ENCODE results near the gene MID1. TPM values are rescaled to one million over a fixed set of nuclear protein-coding genes. Genes with fewer than 3 reads are reported as not detected.

MID1 gene
- total RNA-seq, 1 donor from 2014 or later: 0.34 TPM

DNA sequence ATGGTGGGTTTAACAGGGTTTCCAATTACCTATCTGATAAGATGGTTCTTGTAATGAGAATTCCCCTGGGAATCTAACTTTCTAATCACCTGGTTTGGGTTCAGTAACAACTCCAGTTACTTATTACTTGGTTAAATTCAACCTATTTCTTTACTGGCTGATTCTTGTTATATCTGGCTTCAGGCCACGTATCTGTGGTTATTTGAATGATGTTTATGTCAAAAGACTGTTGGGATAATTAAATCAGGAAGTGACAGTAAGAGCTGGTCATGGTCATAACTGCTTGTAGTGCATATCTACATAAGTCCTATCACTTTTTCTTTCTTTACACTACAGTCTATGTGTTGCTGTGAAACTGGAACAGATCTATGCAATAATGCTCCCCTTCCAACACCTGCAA is 108.1 kb downstream of the MID1 start:
- intact Hi-C loops (cut with micrococcal nuclease): no loop called here
- H3K4me3 Mint-ChIP-seq (ENCODE audit: low read depth): no peak overlapping the region
- no peak for DNase-seq (ENCODE audit: low spot score)
- H3K27ac Mint-ChIP-seq: no peak overlapping the region
- no peaks in the 10 kb centered on the region for H3K36me3 Mint-ChIP-seq (ENCODE audit: low read depth)
- H3K4me1 Mint-ChIP-seq (ENCODE audit: low read depth): no peaks in the 10 kb centered on the region
- H3K9me3 Mint-ChIP-seq: no peaks in the 10 kb centered on the region
- no peaks in the 10 kb centered on the region for H3K27me3 Mint-ChIP-seq (ENCODE audit: low read depth)

DNA sequence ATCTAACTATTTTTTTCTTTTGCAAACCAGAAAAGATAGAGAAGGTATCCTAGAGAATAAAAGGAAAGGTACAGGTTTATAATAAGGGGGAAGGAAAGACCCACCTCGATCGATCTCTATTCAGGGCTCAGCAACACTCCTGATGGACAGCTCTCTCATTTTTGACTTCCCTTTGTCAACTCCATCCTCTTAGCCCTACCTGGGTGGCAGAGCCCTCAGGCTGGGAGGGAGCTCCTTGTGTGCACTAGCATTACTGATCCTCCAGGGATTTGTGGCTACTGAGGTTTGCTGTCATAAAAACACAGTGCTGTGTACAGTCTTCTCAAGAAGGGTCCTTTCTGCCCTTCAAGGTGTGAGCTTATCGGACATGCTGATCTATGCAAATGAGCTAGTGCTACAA is 111.0 kb downstream of the MID1 start:
- intact Hi-C loops (cut with micrococcal nuclease): no loop called here

DNA sequence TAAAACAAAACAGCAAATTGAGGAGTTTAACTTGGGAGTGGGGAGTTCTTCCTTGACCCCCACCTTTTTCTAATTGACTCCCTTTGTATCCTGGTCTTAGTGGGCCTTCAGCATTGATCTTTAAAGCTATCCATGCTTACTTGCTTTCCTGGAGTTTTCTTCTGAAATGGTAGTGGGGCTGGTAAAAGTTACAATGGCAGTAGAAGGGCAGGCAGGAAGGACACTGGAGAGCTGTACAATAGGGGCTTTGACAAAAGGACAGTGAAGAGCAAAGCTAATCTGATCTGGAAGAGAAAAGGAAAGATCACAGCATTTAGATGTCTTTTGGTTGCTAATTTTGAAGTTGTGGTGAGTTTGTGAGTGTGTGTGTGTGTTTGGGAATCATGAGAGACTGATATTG is 111.5 kb downstream of the MID1 start:
- H3K4me1 Mint-ChIP-seq (ENCODE audit: low read depth): no peaks in the 10 kb centered on the region
- no peak for DNase-seq (ENCODE audit: low spot score)
- H3K27me3 Mint-ChIP-seq (ENCODE audit: low read depth): no peaks in the 10 kb centered on the region
- H3K36me3 Mint-ChIP-seq (ENCODE audit: low read depth): no peaks in the 10 kb centered on the region
- no peak overlapping the region for H3K4me3 Mint-ChIP-seq (ENCODE audit: low read depth)
- no peaks in the 10 kb centered on the region for H3K9me3 Mint-ChIP-seq
- intact Hi-C loops (cut with micrococcal nuclease): no loop called here
- H3K27ac Mint-ChIP-seq: no peak overlapping the region

More for the DNA sequence above, 111.0 kb downstream of the MID1 start:
- DNase-seq (ENCODE audit: low spot score): no peak
- no peaks in the 10 kb centered on the region for H3K9me3 Mint-ChIP-seq
- H3K27ac Mint-ChIP-seq: no peak overlapping the region
- H3K27me3 Mint-ChIP-seq (ENCODE audit: low read depth): no peaks in the 10 kb centered on the region
- no peaks in the 10 kb centered on the region for H3K4me1 Mint-ChIP-seq (ENCODE audit: low read depth)
- no peaks in the 10 kb centered on the region for H3K36me3 Mint-ChIP-seq (ENCODE audit: low read depth)
- no peak overlapping the region for H3K4me3 Mint-ChIP-seq (ENCODE audit: low read depth)

DNA sequence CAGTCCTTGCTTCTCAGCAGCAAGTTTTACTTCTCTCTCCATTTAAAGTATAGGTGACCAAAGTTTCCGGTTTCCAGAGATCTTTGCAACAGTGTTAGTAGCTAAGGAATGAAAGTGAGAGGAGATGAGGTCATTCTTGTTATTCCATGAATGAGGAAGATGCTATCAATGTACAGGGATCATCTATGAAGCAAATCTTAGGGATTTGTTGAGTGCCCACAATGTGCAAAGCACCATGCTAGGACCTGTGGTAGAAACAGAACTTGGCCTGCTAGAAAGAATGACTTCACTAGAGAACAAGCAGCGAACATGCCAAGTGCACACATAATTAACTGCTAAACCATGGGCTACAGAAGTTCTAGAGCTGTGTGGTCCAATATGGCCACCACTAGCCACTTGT is 112.5 kb downstream of the MID1 start:
- Mint-ChIP-seq H3K36me3 (ENCODE audit: low read depth) (no peaks in the 10 kb centered on the region), H3K9me3 (no peaks in the 10 kb centered on the region), H3K27me3 (ENCODE audit: low read depth) (no peaks in the 10 kb centered on the region), H3K4me1 (ENCODE audit: low read depth) (no peaks in the 10 kb centered on the region), H3K4me3 (ENCODE audit: low read depth) (no peak overlapping the region), H3K27ac (no peak overlapping the region)
- intact Hi-C loops (cut with micrococcal nuclease): no loop called here
- DNase-seq (ENCODE audit: low spot score): no peak

DNA sequence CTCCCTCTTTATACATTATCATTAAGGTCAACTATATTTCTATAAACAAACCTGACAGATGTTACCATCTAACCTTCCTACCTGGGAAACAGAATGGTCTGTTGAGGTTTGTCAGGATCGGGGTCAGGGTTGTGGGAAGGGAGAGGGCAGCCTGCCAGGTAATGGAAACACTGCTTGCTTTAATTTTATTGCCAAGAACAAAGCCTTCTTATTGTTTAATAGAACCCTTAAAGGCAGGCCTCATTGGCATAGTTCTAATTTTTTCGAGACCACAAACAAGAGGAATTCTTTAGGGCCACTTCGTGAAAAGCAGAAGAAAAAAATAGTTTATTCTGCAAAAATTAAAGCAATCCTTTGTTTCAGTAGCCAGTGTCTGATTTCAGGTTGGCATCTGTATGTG is 113.2 kb downstream of the MID1 start:
- Mint-ChIP-seq H3K9me3 (no peaks in the 10 kb centered on the region), H3K36me3 (ENCODE audit: low read depth) (no peaks in the 10 kb centered on the region), H3K27ac (no peak overlapping the region), H3K27me3 (ENCODE audit: low read depth) (no peaks in the 10 kb centered on the region), H3K4me1 (ENCODE audit: low read depth) (no peaks in the 10 kb centered on the region), H3K4me3 (ENCODE audit: low read depth) (no peak overlapping the region)
- intact Hi-C loops (cut with micrococcal nuclease): no loop called here
- DNase-seq (ENCODE audit: low spot score): no peak

DNA sequence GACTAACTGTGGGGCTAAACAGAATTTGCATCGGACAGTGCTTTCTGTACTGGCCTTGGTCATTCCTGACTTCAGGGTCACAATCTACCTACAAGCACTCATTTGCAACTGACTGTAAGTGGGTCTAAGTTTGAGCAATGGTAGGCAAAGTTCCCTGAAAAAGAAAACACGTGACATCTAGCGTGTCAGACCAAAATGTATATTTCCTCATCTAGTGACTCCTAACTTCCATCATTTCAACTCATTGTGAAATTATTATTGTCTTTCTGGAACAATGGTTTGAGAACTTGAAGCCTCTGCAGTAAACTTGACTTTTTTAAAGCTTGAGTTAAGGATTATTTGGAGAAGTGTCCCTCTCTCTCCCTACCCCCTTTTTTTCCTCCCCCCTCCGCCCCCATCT is 113.6 kb downstream of the MID1 start:
- Mint-ChIP-seq H3K4me3 (ENCODE audit: low read depth) (no peak overlapping the region), H3K27me3 (ENCODE audit: low read depth) (no peaks in the 10 kb centered on the region), H3K27ac (no peak overlapping the region), H3K9me3 (no peaks in the 10 kb centered on the region), H3K4me1 (ENCODE audit: low read depth) (no peaks in the 10 kb centered on the region), H3K36me3 (ENCODE audit: low read depth) (no peaks in the 10 kb centered on the region)
- no peak for DNase-seq (ENCODE audit: low spot score)
- intact Hi-C loops (cut with micrococcal nuclease): no loop called here

DNA sequence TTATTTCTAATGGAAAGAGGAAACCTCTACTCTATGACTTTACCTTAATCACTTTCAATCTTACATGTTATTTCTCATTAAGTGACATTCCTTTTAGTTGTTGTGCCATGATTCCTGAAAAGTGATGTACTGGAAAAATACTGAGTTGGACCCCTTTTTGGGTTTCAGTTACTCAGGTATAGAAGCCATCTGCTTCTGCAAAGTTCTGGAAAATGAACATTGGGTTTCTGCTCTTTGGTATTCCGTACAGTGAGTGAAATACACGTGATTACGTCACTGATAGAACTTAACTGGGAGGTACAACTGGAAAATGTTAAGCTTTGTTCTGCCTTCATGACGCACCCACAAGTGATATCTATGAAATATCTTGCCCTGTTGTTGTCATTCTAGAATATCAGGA is 114.7 kb downstream of the MID1 start:
- Mint-ChIP-seq H3K27me3 (ENCODE audit: low read depth) (no peaks in the 10 kb centered on the region), H3K4me1 (ENCODE audit: low read depth) (no peaks in the 10 kb centered on the region), H3K36me3 (ENCODE audit: low read depth) (no peaks in the 10 kb centered on the region), H3K27ac (no peak overlapping the region), H3K4me3 (ENCODE audit: low read depth) (no peak overlapping the region), H3K9me3 (no peaks in the 10 kb centered on the region)
- DNase-seq (ENCODE audit: low spot score): no peak
- intact Hi-C loops (cut with micrococcal nuclease): no loop called here

DNA sequence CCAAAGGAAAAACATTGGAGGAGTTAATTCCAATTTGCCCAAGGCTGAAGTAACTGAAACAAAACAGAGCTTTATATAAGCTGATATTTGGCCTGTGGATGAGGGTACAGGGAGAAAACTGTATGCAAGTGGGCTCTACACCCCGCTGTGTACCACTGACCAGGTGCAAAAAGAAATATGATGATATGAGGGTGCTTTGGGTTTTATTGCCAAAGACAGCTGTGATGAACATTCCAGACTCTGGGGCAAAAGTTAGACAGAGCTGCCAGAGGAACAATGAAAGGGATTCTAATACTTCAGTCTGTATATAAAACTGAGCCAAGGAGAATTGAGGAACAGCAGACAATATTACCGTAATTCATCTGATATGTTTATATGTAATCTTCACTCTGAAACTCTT is 117.4 kb downstream of the MID1 start:
- Mint-ChIP-seq H3K27ac (no peak overlapping the region), H3K4me1 (ENCODE audit: low read depth) (no peaks in the 10 kb centered on the region), H3K4me3 (ENCODE audit: low read depth) (no peak overlapping the region), H3K9me3 (no peaks in the 10 kb centered on the region), H3K36me3 (ENCODE audit: low read depth) (no peaks in the 10 kb centered on the region), H3K27me3 (ENCODE audit: low read depth) (no peaks in the 10 kb centered on the region)
- intact Hi-C loops (cut with micrococcal nuclease): no loop called here
- DNase-seq (ENCODE audit: low spot score): no peak

DNA sequence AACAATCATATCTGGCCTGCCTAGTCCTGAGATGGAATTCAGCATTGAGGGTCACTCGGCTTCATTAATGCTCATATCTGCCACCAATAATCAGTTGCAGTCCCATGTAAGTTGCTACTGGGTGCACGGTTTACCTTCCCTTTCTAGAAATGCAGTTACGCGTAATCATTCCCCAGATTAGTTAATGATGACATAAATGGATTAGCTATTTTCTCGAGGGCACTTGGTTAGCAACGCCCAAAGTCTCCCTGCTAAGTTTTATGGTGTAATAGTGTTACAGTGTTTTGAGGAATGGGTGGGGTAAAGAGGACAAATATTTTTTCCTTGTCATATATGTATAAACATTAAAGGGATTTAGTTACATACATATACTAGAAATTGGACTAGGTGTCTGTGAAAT is 118.8 kb downstream of the MID1 start:
- Mint-ChIP-seq H3K36me3 (ENCODE audit: low read depth) (no peaks in the 10 kb centered on the region), H3K9me3 (no peaks in the 10 kb centered on the region), H3K27ac (no peak overlapping the region), H3K27me3 (ENCODE audit: low read depth) (no peaks in the 10 kb centered on the region), H3K4me3 (ENCODE audit: low read depth) (no peak overlapping the region), H3K4me1 (ENCODE audit: low read depth) (no peaks in the 10 kb centered on the region)
- intact Hi-C loops (cut with micrococcal nuclease): no loop called here
- no peak for DNase-seq (ENCODE audit: low spot score)

DNA sequence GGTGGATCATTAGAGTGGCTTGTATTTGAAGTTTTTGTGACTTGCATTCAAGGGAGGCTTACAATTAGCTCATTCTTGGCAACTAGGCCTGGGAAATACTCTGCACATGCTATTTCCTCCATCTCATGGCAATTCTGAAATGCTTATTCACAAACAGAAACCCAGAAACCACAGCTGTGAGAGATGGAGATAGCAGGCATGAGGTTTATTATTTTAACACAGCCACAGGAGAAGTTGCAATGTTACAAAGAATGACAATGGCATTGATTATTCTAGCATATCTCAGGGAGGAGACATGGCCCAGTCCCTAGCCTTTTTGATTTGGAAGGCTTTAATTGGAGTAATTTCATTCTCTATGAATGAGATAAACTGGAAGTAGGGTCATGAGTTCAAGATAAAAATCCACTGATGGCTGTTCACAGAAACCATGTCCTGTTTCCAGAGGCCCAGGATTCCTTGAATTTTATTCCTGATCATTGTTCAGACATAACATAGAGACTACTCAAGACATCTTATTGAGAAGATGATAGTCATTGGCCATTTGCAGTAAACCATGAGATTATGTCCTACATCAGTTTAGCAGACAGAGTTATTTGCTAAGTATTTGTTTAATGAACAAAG is 123.9 kb downstream of the MID1 start:
- Mint-ChIP-seq H3K4me3 (ENCODE audit: low read depth) (no peak overlapping the region), H3K9me3 (no peaks in the 10 kb centered on the region), H3K27me3 (ENCODE audit: low read depth) (no peaks in the 10 kb centered on the region), H3K27ac (no peak overlapping the region), H3K36me3 (ENCODE audit: low read depth) (no peaks in the 10 kb centered on the region), H3K4me1 (ENCODE audit: low read depth) (no peaks in the 10 kb centered on the region)
- no peak for DNase-seq (ENCODE audit: low spot score)
- intact Hi-C loops (cut with micrococcal nuclease): no loop called here

DNA sequence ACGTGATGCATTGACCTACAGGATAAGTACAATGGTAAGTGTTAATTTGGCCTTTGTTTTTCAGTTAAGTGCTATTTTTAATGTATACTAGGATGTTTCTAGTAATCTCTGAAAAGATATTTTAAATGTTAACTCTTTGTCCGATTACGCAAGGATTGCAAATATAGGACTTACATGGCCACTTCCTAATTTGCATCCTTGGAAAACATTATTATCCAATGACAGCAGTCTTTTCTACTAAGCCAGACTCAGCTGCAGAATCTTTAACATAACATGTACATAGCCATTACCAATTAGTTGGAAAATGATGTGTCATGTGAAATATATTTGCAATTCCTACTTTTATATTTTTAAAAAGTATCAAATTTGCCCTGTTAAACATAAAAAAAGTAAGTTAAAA is 124.7 kb downstream of the MID1 start:
- Mint-ChIP-seq H3K4me1 (ENCODE audit: low read depth) (no peaks in the 10 kb centered on the region), H3K4me3 (ENCODE audit: low read depth) (no peak overlapping the region), H3K27ac (no peak overlapping the region), H3K9me3 (no peaks in the 10 kb centered on the region), H3K27me3 (ENCODE audit: low read depth) (no peaks in the 10 kb centered on the region), H3K36me3 (ENCODE audit: low read depth) (no peaks in the 10 kb centered on the region)
- intact Hi-C loops (cut with micrococcal nuclease): no loop called here
- no peak for DNase-seq (ENCODE audit: low spot score)

DNA sequence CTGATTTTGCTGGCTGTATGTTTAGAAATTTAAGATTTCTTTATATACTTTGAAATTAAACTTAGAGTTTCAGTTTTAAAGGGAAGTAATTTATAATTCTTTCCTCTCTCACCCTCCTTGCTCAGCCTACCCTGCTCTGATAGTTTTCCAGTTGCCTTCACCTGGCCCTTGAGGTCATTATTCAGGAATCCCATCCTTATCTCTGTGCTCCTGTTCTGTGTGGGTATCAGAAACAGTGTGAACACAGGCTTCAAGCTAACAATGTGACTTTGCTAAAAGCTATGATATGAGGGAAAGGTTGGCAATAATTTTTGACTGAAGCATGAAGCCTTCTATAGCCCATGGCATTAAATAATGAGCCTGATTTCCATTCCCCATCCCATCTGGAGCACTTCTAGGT is 128.1 kb downstream of the MID1 start:
- no peaks in the 10 kb centered on the region for H3K36me3 Mint-ChIP-seq (ENCODE audit: low read depth)
- intact Hi-C loops (cut with micrococcal nuclease): no loop called here
- no peaks in the 10 kb centered on the region for H3K27me3 Mint-ChIP-seq (ENCODE audit: low read depth)
- no peaks in the 10 kb centered on the region for H3K4me1 Mint-ChIP-seq (ENCODE audit: low read depth)
- DNase-seq (ENCODE audit: low spot score): no peak
- H3K4me3 Mint-ChIP-seq (ENCODE audit: low read depth): no peak overlapping the region
- no peak overlapping the region for H3K27ac Mint-ChIP-seq
- H3K9me3 Mint-ChIP-seq: no peaks in the 10 kb centered on the region

DNA sequence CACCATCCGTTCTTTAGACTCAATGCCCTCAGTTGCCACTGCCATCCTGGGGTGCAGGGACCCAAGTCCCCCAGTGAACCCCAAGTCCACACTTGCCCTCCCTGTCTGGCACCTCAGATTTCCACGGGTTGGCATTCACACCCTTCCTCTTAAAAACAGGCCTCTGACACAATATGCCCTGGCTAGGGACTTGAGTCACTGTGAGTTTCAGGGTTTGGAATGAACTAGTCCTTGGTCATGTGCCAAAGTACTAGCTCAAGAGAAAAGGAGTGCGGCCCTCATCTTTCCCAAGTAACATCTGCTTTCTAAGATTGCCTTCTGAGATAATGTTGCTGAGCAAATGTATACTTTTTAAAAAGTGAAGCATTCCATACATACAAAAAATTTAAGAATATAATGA is 134.0 kb downstream of the MID1 start:
- Mint-ChIP-seq H3K36me3 (ENCODE audit: low read depth) (no peaks in the 10 kb centered on the region), H3K27ac (no peak overlapping the region), H3K4me3 (ENCODE audit: low read depth) (no peak overlapping the region), H3K9me3 (no peaks in the 10 kb centered on the region), H3K27me3 (ENCODE audit: low read depth) (no peaks in the 10 kb centered on the region), H3K4me1 (ENCODE audit: low read depth) (no peaks in the 10 kb centered on the region)
- intact Hi-C loops (cut with micrococcal nuclease): no loop called here
- DNase-seq (ENCODE audit: low spot score): no peak

DNA sequence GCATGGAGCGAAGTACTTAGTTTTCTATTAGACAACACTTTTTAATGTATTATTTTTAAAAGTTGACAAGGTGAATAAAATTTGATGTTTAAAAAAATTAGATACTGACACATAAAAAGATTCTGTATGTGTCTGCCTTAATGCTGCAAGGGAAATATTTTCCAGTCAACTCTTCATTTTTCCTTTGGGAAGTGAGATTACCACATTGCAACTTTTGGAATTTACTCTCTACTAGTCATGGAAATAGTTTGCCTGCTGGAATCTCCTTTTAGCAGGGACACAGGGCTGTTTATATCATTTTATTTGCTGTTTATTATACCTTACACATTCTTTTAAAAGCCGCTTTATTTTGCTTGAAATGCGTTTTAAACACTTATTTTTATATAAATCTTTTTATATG is 135.1 kb downstream of the MID1 start:
- H3K36me3 Mint-ChIP-seq (ENCODE audit: low read depth): no peaks in the 10 kb centered on the region
- intact Hi-C loops (cut with micrococcal nuclease): no loop called here
- no peaks in the 10 kb centered on the region for H3K27me3 Mint-ChIP-seq (ENCODE audit: low read depth)
- H3K9me3 Mint-ChIP-seq: no peaks in the 10 kb centered on the region
- H3K4me1 Mint-ChIP-seq (ENCODE audit: low read depth): no peaks in the 10 kb centered on the region
- no peak overlapping the region for H3K27ac Mint-ChIP-seq
- H3K4me3 Mint-ChIP-seq (ENCODE audit: low read depth): no peak overlapping the region
- no peak for DNase-seq (ENCODE audit: low spot score)
